Measurements from ENCODE around the gene PCDH15. TPM values are rescaled to one million over a fixed set of nuclear protein-coding genes. Genes with fewer than 3 reads are reported as not detected.

The PCDH15 gene
- total and polyA plus RNA-seq, 2 of the 8 experiments (the other 6 are each of a cell fraction or from before 2014, with no cell fraction given) = 0.11 TPM; not detected in 1

GRCh38 chr10:54710918-54711317 is 90.1 kb downstream of the PCDH15 start (continued):
- TF ChIP-seq ATF2 (IDR thresholded peaks at IDR 0.05; ENCODE audit: low read length) = no peak
- TF ChIP-seq RFX5 (IDR thresholded peaks at IDR 0.05; ENCODE audit: borderline replicate concordance, low read depth, low read length) = no peak
- TF ChIP-seq SRF (IDR thresholded peaks at IDR 0.05; ENCODE audit: low read depth, low read length) = no peak
- no peak for TF ChIP-seq CHD7 (IDR thresholded peaks at IDR 0.05; ENCODE audit: insufficient replicate concordance, low read length)
